NCI-H2081 (cell line): ENCODE measurements around the gene NIM1K.
"Not testable (repeated sequence)": the region's sequence is repeated elsewhere in the genome, so short reads cannot be mapped to it uniquely, and the experiment has no call there.

ENCODE experiments used
- DNase-seq, 2 experiments: peaks; one replicate each; lab custom pipeline; 2025; lab: John Stamatoyannopoulos, UW

The NIM1K gene

GRCh38 chr5:43230707-43231106 lies 38.7 kb downstream of the NIM1K start:
- no peak for DNase-seq

DNA sequence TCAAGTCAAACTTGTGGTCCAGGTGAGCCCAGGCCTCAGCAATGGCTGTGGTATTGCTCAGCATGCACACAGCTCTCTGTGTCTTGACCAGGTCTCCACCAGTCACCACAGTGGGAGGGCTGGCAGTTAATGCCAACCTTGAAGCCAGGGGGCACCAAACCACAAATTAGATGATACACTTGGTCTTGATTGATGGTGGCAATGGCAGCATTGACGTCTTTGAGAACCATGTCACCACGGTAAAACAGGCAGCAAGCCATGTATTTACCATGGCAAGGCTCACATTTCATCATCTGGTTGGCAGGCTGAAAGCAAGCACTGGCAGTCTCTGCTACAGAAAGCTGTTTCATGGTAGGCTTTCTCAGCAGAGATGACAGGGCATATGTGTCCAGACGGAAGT lies 40.0 kb downstream of the NIM1K start:
- DNase-seq = peak in 1 of 2 experiments; percentile 29

DNA sequence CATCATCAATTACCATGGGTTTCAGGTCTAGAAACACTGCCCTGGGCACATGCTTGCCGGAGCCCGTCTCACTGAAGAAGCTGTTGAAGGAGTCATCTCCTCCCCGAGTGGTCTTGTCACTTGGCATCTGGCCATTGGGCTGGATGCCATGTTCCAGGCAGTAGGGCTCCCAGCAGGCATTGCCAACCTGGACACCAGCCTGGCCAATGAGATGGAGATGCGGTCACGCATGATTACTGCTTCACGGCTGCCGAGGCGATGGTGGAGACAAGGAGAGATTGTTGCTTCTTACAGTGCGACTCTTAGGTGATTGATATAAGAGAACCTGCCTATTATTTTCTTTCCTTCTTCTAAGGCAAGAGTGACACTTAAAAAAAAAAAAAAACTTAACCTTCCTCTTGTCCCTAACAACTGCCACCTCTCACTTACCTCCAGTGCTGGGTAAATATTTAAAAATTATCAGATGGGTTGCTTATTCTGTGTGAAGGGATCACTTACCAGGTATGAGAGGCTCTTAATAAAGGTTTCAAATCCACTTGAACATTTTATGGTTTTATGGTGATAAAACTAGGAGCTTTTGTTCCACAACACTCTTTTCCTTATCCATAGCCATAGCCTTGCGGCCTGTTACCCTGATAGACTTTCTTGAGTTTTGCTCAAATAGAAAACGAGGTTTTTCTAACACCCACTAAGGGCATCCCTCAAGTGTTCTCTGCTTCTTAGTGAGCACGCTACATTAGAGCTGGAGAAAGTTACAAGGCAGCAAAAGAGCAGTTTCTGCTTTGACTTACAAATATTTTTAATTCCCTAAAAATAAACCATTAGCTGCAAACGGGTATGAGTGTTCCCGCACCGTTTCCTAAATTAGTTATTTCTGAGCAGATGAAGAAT lies 41.2 kb downstream of the NIM1K start:
- DNase-seq = peak in 1 of 2 experiments; percentile 21

GRCh38 chr5:43233946-43234345 lies 41.9 kb downstream of the NIM1K start:
- no peak for DNase-seq

- no peak for DNase-seq
Measured at GRCh38 chr5:43236653-43237355, 44.8 kb downstream of the NIM1K start.

GRCh38 chr5:43242196-43242595 lies 50.2 kb downstream of the NIM1K start:
- no peak for DNase-seq

DNA sequence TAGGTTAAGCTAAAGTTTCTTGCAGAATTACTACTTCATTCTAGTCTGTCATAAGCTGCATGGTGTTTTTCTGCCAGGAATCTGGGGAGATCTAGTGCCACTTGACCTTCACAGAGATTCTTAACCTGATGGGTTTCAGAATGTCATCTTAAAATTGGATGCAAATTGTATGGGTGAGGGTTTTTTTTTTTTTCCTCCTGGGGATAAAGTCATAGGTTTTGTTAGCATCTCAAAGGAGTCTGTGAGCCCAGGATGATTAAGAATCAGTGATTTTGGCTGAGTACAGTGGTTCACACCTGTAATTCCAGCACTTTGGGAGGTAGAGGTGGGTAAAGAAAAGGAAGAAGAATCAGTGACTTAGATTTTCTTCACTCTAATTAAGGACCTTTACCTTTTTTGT lies 51.2 kb downstream of the NIM1K start:
- no peak for DNase-seq

DNA sequence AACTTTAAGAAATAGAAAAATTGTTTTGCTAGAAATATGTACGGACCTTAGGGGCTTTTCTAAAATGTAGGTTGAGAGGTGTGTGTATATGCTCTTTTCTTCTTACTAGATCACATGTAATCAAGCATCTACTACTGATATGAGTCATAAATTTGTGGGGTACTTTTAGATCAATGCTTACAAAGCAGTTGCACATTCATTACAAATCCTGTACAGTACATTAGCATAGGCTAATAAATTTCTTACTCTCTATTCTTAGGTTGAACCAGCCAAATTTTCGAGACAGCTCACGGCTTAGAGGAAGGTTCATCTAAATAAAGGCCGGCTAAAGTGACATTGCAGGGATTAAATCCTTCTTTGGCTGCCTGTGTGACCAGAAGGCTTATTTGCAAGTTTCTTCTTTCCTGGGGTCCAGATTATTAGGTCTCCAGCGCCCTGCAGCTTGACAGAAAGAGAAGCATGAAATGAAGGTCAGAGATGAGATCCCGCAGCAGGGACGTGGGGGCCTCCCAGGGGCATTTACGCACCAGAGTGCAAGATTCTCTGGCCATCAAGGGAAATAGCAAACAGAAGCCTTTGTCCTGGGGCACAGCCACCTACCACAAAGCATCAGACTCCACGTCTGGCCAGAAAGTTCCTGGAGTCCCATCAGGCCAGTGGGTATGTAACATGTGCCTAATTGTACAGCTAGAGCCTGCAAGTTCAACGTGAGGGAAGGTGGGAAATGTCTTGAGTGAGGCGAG lies 53.0 kb downstream of the NIM1K start:
- DNase-seq = no peak

DNA sequence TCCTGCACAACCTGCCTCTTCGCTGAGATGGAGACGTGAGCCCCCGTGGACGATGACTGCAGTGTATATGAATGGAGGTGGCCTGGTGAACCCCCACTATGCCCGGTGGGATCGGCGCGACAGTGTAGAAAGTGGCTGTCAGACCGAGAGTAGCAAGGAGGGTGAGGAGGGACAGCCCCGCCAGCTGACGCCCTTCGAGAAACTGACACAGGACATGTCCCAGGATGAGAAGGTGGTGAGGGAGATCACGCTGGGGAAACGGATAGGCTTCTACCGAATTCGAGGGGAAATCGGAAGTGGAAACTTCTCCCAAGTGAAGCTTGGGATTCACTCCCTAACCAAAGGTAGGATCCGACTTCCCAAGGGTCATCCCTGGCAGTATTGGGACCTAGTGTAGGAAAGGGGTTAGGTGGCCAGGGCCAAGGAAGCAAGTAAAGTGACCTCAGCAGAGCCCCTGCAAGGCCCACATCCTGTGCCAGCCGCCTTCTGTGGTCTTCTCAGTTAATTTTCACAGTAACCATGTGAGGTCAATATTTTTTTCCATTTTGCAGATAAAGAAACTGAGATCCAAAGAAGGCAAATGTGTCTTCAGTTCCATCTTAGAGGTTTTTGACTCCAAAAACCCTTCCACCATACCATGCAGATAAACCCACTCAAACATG lies 53.8 kb downstream of the NIM1K start:
- no peak for DNase-seq

DNA sequence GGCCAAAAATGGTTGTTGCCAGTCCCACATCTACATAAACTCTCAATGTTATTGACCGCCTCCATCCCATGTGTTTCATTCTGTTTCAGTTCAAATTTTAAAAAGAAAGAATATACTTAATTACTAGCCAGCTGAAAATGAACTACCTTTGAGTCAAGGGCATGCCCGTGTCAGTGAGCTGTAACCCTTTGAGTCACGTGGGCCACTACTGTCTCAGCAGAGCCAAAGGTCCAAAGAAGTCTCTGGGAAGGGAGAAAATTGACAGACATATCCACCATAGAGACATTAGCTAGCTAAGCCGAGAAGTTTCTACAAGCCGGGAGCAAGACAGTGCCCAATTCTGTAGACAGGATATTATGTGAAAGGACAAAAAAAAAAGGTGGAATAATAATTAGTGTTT lies 59.7 kb downstream of the NIM1K start:
- DNase-seq = no peak

DNA sequence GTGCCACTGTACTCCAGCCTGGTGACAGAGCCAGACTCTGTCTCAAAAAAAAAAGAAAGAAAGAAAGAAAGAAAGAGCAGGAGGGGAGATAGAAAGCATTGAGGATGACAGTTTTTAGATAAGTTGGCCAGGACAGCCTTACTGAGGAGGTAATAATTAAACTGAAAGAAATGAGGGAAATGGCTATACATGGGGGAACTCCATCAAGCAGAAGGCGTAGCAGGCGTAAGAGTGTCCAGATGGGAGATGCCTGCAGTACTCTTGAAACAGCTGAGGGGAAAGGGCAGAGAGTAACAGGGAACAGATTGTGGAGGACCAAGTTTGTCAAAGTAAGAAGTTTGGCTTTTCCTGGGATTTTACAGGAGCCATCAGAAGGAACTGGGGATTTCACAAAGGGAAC lies 63.7 kb downstream of the NIM1K start:
- DNase-seq = no peak

GRCh38 chr5:43256261-43256966 lies 64.4 kb downstream of the NIM1K start:
- DNase-seq = no peak

DNA sequence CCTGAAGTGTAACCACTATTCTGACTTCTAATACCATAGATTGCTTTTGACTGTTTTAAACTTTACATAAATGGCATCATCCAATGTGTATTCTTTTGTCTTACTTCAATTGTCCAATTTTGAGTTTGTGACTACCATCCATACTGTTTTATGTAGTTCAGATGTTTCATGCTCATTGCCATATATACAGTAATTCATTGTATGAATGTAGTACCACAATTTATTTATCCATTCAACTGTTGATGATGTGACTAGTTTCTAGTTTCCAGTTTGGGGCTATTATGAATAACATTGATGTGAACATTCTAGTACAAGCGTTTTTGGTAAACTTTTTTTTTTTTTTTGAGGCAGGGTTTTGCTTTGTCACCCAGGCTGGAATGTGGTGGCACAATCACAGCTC lies 66.1 kb downstream of the NIM1K start:
- DNase-seq = no peak

- not testable (repeated sequence) for DNase-seq
Measured at GRCh38 chr5:43262269-43262668, 70.2 kb downstream of the NIM1K start.

DNA sequence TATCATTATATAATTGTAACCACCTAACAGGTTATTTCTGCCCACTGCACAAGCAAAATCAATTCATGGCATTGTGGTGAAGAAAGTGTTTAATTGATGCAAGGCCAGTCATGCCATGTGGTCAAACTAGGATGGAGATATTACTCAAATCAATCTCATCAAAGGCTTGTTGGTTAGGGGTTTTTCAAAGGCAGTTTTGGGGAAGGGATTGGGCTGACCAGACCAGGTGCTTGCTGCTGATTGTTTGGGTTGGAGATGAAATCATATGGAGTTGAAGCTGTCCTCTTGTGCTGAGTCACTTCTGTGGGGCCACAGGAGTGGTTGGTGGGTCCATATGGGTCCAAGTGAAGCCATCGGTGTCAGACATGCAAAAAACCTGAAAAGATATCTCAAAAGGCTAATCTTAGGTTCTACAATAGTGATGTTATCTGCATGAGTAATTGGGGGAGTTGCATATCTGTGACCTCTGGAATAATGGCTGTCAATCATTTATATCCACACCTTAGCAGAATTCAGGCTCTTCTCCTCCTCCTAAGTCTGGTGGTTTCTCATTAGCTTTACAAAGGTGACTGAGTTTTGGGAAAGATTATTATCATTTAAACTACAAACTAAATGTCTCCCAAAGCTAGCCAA lies 76.3 kb downstream of the NIM1K start:
- no peak for DNase-seq

- DNase-seq = no peak
Measured at GRCh38 chr5:43270645-43271044, 78.6 kb downstream of the NIM1K start.

- no peak for DNase-seq
Measured at GRCh38 chr5:43273552-43273951, 81.5 kb downstream of the NIM1K start.

GRCh38 chr5:43274435-43275114 lies 82.5 kb downstream of the NIM1K start:
- no peak for DNase-seq

DNA sequence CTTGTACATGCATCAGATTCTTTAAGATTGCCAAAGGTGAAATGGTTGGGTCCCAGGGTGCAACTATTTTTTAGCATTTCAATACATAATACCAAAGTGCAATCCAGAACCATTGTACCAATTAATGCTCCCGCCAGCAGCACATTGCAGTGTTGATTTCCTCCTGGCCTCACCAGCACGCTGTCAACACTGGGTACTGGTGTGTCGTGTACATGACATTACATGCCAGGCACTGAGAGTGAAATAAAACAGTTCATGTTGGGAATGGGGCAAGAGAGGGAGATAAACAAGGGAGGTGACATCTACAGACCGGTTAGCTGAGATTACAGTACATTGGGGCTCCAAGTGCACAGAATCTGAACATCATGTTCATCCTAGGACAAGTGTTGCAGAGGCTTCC lies 83.4 kb downstream of the NIM1K start:
- no peak for DNase-seq

DNA sequence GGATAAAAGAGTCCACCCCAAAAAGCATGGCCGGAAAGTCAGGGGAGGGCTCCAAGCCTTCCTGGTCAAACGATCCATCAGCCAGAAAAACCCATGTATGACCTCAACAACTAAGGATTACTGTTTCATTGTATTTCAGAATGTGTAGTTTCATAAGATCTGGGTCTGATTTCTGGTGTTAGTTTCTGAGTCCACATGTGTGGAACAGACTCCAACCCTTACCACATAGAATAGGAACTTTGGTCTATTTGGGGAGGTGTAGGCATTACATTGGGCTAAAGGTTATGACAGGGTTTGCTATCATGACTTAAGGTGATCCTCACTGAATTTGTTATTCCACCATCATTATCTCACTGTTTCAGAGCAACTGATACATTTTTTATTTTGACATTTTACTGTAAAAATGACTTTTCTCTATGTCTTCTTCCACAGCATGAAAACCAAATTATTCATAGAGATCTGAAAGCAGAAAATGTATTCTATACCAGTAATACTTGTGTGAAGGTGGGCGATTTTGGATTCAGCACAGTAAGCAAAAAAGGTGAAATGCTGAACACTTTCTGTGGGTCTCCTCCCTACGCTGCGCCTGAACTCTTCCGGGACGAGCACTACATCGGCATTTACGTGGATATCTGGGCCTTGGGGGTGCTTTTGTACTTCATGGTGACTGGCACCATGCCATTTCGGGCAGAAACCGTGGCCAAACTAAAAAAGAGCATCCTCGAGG lies 87.7 kb downstream of the NIM1K start:
- DNase-seq = no peak
